BE2C (cell line): ENCODE data around the gene QRICH1.

Experiments used
- DNase-seq: peaks from one replicate; pipeline ENCODE4 v3.0.0-alpha.2; 2020
- H3K27me3 ChIP-seq: fragments of 250-450 bp; sonication (Bioruptor Pico); 2 replicates; pipeline ENCODE4 v1.5.1; 2020; ENCODE audit warnings: mild to moderate bottlenecking
- H3K36me3 ChIP-seq: fragments of 250-450 bp; sonication (Bioruptor Pico); 2 replicates; pipeline ENCODE4 v1.5.1; 2020; ENCODE audit warnings: mild to moderate bottlenecking
- H3K4me1 ChIP-seq: fragments of 250-450 bp; sonication (Bioruptor Pico); 2 replicates; pipeline ENCODE4 v1.5.1; 2020
- H3K4me3 ChIP-seq: 2 replicates; pipeline ENCODE4 v1.5.1; 2011; ENCODE audit warnings: low read depth, low read length
- H3K9me3 ChIP-seq: fragments of 250-450 bp; sonication (Bioruptor Pico); 2 replicates; pipeline ENCODE4 v1.5.1; 2020
- TF ChIP-seq, protein P1 (sequence below): IDR thresholded peaks from 2 replicates; pipeline ENCODE4 v1.5.1; 2012; ENCODE audit warnings: mild to moderate bottlenecking, low read depth, low read length

Gene QRICH1

DNA sequence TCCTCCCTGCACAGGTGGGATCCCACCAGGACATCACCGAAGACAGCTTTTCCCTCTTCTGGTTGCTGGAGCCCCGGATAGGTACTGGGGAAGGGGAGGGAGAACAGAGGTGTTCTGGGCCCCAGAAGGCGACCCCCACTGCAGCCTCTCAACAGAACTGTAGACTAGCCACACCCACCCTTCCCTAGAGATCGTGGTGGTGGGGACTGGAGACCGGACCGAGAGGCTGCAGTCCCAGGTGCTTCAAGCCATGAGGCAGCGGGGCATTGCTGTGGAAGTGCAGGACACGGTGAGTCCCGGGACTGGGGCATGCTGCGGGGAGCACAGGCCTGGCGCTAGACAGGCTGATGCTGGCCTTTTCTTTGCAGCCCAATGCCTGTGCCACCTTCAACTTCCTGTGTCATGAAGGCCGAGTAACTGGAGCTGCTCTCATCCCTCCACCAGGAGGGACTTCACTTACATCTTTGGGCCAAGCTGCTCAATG is 71.1 kb downstream of the QRICH1 start:
- Histone ChIP-seq H3K36me3 (peaks cover 28% of the 10 kb centered on the region), H3K4me1 (no peaks in the 10 kb centered on the region)

DNA sequence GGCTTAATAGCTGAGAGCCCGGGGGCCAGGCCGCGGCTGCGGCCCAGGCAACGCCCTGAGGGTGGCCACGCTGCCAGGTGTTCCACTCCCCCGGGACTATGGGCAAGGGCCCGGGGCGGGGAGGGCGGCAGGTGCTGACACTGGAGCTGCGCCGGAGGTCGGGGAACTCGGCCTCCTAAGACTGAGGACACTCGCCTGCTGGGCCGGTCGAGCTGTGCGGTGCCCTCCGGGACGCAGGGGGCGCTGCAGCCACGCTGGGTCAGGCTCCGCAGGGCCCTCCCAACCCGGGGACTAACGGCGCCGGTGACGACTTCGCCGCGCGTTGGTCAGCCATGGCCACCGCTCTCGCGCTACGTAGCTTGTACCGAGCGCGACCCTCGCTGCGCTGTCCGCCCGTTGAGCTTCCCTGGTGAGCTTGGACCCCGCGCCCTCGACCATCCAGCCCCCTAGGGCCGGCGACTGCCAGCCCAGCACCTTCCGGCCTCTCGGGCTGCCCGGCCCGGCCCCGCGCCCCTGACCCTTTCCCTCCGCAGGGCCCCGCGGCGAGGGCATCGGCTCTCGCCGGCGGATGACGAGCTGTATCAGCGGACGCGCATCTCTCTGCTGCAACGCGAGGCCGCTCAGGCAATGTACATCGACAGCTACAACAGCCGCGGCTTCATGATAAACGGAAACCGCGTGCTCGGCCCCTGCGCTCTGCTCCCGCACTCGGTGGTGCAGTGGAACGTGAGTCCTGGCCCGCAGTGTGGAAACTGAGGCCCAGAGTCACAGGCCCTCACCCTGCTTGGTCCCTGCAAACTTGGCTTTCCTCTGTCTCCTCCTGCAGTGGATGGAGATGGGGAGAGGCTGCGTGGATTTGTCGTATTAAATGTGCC is 71.8 kb downstream of the QRICH1 start, which contains the start of gene NDUFAF3:
NDUFAF3 (plus strand) TSS at position 309 of the 875 bp plus-strand sequence; CDS start at position 333, 24 bp downstream.
- peaks cover 26% of the 10 kb centered on the region for H3K36me3 ChIP-seq
- TF ChIP-seq, protein P1, sequence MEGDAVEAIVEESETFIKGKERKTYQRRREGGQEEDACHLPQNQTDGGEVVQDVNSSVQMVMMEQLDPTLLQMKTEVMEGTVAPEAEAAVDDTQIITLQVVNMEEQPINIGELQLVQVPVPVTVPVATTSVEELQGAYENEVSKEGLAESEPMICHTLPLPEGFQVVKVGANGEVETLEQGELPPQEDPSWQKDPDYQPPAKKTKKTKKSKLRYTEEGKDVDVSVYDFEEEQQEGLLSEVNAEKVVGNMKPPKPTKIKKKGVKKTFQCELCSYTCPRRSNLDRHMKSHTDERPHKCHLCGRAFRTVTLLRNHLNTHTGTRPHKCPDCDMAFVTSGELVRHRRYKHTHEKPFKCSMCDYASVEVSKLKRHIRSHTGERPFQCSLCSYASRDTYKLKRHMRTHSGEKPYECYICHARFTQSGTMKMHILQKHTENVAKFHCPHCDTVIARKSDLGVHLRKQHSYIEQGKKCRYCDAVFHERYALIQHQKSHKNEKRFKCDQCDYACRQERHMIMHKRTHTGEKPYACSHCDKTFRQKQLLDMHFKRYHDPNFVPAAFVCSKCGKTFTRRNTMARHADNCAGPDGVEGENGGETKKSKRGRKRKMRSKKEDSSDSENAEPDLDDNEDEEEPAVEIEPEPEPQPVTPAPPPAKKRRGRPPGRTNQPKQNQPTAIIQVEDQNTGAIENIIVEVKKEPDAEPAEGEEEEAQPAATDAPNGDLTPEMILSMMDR, result peak; percentile 64
- H3K4me3 ChIP-seq, result peak within 1 kb of the TSS; percentile 84
- no peaks in the 10 kb centered on the region for H3K4me1 ChIP-seq
- DNase-seq, result peak; percentile 88
- H3K9me3 ChIP-seq, result no peaks in the 10 kb centered on the region
- no peaks in the 10 kb centered on the region for H3K27me3 ChIP-seq

More for the DNA sequence above, 71.1 kb downstream of the QRICH1 start:
- no peaks in the 10 kb centered on the region for H3K27me3 ChIP-seq
- TF ChIP-seq, protein P1, result no peak
- DNase-seq, result no peak
- H3K4me3 ChIP-seq, result peak overlapping the region; percentile 84
- H3K9me3 ChIP-seq, result no peaks in the 10 kb centered on the region

DNA sequence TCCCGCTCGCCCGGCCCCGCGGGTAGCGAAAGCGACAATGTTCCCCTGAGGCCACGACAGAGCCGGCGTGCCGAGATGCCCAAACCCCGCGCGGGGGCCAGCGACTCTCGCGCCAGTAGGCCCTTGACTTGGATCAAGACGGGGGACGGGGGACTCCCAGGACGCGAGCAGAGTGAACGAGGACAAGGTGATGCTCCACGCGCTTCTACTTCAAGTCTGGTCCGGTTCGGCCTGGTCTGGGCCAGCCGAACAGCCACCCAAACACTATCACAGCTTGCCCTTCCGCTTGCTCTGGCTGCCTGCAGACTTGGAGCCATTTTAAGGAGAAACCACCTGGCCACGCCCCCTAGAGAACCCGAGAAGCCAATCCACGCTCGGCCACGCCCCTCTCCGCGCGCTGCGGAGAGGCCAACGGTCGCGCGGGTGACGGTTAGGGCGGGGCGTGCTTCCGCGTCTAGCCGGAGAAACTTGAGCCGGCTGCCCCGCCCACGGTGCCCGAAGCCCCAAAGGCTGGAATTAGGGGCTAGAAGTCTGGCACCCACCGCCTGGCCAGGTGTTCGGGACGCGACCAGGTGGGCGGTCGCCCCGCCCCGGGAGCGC is 72.6 kb downstream of the QRICH1 start:
- TF ChIP-seq, protein P1, result no peak
- Histone ChIP-seq H3K4me3 (peak overlapping the region; percentile 84), H3K9me3 (no peaks in the 10 kb centered on the region), H3K27me3 (no peaks in the 10 kb centered on the region), H3K36me3 (peaks cover 26% of the 10 kb centered on the region), H3K4me1 (no peaks in the 10 kb centered on the region)
- peak; percentile 97 for DNase-seq

DNA sequence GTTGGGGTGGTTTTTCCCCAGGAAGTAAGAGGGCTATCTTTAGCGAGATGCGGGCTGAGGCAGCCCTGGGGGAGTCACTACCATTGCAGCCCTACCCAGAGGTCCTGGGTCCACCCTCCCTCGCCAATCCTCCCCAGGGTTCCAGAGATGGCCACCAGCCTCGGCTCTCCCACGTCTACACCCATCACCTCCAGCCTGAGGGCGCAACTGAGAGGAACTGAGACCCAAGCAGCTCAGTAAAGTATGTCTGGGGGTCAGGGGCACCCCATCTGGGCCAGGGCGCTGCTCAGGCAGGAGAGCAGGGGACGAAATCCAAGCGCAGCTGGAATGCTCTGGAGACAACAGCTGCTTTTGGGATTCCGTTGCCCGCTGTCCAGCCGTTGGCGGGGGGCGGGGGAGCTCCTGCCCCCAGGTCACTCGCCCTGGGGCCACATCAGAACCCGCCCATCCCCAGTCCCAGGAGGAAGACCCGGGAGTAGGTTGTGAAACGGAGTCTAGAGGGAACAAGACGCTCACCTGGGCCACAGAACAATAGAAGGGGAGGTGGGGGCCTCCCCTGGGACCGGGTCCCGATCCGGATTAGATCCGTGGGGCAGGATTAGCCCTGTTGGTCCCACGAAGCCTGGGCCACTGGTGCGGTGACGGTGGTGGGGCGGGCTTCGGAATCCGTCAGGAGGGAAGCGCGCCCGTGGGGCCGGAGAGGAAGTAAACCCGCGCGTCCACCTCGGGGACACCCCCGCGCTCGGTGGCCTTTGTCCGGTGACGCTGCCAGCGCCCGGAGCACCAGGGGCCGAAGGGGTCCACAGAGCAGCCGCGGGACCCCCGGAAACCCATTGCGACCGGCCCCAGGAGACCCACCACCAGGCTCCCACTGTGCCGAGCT is 73.3 kb downstream of the QRICH1 start:
- Histone ChIP-seq H3K36me3 (peaks cover 22% of the 10 kb centered on the region), H3K27me3 (no peaks in the 10 kb centered on the region), H3K9me3 (no peaks in the 10 kb centered on the region), H3K4me1 (no peaks in the 10 kb centered on the region), H3K4me3 (peak overlapping the region; percentile 84)
- TF ChIP-seq, protein P1, result no peak
- DNase-seq, result no peak

DNA sequence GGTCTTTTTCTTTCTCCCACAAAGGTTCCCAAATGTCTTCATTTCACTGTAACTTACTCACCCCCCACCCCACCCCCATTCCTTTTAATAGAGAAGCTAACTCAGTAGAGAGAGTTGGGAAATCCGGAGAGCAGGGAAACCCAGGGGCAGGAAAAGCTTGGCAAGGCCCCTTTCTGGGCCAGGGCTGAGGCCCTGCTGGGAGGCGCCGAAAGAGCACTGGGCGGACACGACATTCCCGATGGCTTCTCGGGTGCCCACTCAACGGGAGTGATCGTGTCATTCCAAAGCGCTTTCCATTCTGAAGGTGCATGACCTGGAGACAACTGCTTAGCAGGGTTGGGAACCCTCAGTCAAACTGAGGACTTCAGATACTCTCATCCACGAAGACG is 73.9 kb downstream of the QRICH1 start:
- Histone ChIP-seq H3K4me1 (no peaks in the 10 kb centered on the region), H3K27me3 (no peaks in the 10 kb centered on the region), H3K4me3 (peak overlapping the region; percentile 84), H3K9me3 (no peaks in the 10 kb centered on the region), H3K36me3 (peaks cover 20% of the 10 kb centered on the region)
- no peak for DNase-seq
- TF ChIP-seq, protein P1, result no peak
